Motor neuron (in vitro differentiated cells): ENCODE results near the gene WNT2. TPM values are rescaled to one million over a fixed set of nuclear protein-coding genes. Genes with fewer than 3 reads are reported as not detected.

ENCODE experiments used
- ATAC-seq, 8 experiments: fragments of 200-7000 bp; cut with Tn5 transposase; replicated peaks in 6 of 8; 2 replicates each; pipeline ENCODE4 v1.8.0; 2021; ENCODE audit warnings: mild to moderate bottlenecking in 8 of 8, moderate library complexity in 8 of 8
- H3K27ac ChIP-seq, 2 donors: fragments of 250-450 bp; sonication (Bioruptor Pico); 2 replicates each; pipeline ENCODE4 v1.9.0; 2021; ENCODE audit warnings: antibody characterized with exemption in 2 of 2, mild to moderate bottlenecking in 2 of 2, moderate library complexity in 1 of 2
- H3K4me1 ChIP-seq, 2 donors: fragments of 250-450 bp; sonication (Bioruptor Pico); replicated peaks in 1 of 2; 2 replicates each; pipeline ENCODE4 v1.6.1; 2021; ENCODE audit warnings: antibody characterized with exemption in 2 of 2, mild to moderate bottlenecking in 2 of 2, moderate library complexity in 1 of 2
- H3K4me3 ChIP-seq, 5 donors: fragments of 250-450 bp; sonication (Bioruptor Pico); 2 replicates each; pipeline ENCODE4 v1.9.0; 2021; ENCODE audit warnings: antibody characterized with exemption in 5 of 5, mild to moderate bottlenecking in 5 of 5, moderate library complexity in 4 of 5
- WGBS, 10 experiments: fragments of 450-650 bp; shearing (Covaris generic); methylation state at CpG; one replicate each; pipeline ENCODE4 v1.0.0; 2022; 5-methylcytosine and 5-hydroxymethylcytosine counted together
- in situ Hi-C, 9 experiments: fragments of 400-800 bp; cut with MboI; loops; one replicate each; pipeline ENCODE4 v1.15.0; 2021; ENCODE audit warnings: low sequenced_read_pairs in 9 of 9, low pct_unique_long_range_greater_than_20kb in 2 of 9; ENCODE audit not compliant: unreplicated experiment in 9 of 9
- total RNA-seq, 8 experiments: library from RNA; unstranded; fragments of 300-600 nt; gene quantifications; 2 replicates each; pipeline versions ENCODE4 v1.2.3 to v1.2.4, GENCODE V29; 2022

WNT2 gene
- total RNA-seq, 8 experiments from 2014 or later = 0.50 to 1.1 (median 0.63) TPM; not detected in 3

DNA sequence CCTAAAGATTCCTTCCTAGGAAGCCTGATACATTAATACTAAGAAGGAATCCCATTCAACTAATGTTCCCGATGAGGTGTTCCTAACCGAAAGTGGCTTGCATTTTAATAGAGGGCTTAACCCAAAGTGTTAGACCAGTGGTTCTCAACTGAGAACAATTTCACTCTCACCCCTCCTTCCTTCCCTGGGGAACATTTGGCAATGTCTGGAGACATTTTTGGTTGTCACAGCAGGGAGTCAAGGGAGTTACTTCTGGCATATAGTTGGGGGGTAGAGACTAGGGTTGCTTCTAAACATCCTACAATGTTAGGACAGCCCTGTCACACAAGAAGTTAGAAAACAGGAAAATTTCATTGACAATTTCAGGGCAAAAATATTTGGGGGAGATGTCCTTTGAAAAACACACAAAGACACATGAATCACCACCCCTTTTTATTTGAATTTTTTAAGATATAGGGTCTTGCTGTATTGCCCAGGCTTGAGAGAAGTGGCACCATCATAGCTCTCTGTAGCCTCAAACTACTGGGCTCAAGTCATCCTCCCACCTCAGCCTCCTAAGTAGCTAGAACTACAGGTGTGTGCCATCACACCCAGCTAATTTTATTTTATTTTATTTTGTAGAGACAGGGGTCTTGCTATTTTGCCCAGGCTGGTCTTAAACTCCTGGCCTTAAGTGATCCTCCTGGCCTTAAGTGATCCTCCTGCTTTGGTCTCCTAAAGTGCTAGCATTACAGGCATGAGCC is 50.7 kb downstream of the WNT2 start:
- WGBS, 10 experiments = 83 to 100% (median 96%) methylated on average over 1 to 2 of the region's 2 CpGs; no CpG with 5 or more reads in 4 of the 10 experiments
- Histone ChIP-seq H3K27ac (no peak overlapping the region), H3K4me1 (no peaks in the 10 kb centered on the region), H3K4me3 (no peak overlapping the region)
- in situ Hi-C loops = no loop called here
- ATAC-seq = no peak

DNA sequence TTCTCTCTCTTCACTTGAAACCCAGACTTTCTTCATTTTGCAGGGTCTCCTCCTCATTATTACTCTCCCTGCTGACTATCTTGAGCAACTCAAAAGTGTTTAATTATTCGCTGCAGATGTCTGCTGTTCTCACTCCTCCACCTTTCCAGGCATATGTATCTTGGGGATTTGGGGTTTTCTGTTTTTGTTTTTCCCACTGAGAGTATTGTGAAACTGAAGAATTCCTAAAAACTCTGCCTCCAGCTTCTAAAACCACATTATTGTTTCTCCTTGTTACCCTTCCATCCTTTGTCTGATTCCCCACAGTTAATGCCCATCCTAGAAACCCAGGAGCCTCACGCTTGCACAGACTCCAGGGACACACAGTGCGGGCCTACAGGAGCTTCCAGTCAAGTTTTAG is 51.3 kb downstream of the WNT2 start:
- ATAC-seq = no peak

DNA sequence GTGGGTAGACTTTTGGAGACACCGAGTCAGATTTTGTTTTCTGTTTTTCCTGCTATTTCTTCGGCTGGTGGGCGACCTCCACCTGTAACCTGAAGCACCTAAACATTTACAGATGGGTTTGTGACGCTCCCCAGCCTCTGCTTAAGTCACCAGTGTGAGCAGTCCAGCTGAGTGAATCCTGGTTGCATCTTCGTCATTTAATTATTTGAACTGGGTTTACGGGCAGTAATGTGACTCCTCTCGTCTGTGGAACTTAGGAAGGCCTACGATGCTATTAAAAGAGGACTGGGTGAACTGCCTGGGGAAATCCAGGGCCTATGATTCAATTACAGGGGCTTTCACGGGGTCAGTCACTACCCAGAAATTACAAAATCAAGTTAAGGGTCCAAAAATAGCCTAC is 52.5 kb downstream of the WNT2 start:
- Histone ChIP-seq H3K4me3 (no peak overlapping the region), H3K27ac (no peak overlapping the region), H3K4me1 (no peaks in the 10 kb centered on the region)
- ATAC-seq = no peak
- in situ Hi-C loops = no loop called here
- WGBS, 10 experiments = 41 to 100% (median 77%) methylated on average over 1 to 9 of the region's 9 CpGs; no CpG with 5 or more reads in 1 of the 10 experiments

More for the DNA sequence above, 51.3 kb downstream of the WNT2 start:
- no peak overlapping the region for H3K4me3 ChIP-seq
- WGBS, 10 experiments = 75 to 100% (median 93%) methylated on average over 1 to 3 of the region's 3 CpGs; no CpG with 5 or more reads in 1 of the 10 experiments
- no peak overlapping the region for H3K27ac ChIP-seq
- in situ Hi-C loops = no loop called here
- H3K4me1 ChIP-seq = no peaks in the 10 kb centered on the region

DNA sequence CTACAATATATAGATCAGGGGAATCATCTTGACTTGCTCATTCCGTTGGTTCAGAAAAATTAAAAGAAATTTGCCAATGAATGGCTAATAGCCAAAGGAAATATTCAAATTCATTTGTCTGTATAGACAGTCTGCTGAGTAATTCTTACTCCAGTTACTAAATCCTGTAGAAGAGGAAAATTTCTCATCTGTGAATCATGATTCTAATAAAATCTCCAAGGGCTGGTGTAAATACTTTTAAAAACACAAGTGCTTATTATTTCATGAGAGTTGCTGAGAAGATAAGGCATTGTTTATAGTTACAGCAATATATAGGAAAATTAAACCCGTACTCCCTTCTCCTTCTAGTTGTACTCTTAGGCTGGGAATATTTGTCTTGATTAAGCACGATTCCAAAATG is 53.0 kb downstream of the WNT2 start:
- in situ Hi-C loops = no loop called here
- 19 to 100% (median 76%) methylated on average over 1 to 3 of the region's 3 CpGs; no CpG with 5 or more reads in 2 of the 10 experiments for WGBS, 10 experiments
- H3K4me1 ChIP-seq = no peaks in the 10 kb centered on the region
- H3K4me3 ChIP-seq = no peak overlapping the region
- ATAC-seq = peak in 3 of 8 experiments; percentile 31 to 57 (median 34)
- no peak overlapping the region for H3K27ac ChIP-seq

DNA sequence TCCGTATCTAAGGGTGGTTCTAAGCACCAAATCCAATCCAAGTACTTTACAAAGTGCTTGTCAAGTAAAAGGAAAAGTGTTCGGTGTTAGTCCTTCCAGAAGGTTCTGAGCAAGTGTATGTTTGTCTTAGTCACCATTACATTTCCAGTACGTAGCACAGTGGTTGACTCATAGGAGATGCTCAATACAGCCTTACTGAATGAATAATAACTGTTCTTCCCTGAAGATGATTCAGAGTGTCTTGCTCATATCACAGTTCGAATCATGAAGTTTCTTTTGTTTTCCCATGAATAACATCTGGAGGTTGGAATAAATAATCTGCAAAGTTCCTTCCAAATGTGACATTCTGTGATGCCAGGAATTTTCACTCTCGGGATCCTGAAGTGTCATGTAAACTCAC is 53.4 kb downstream of the WNT2 start:
- Histone ChIP-seq H3K27ac (no peak overlapping the region), H3K4me3 (no peak overlapping the region), H3K4me1 (no peaks in the 10 kb centered on the region)
- WGBS, 10 experiments = 0 to 100% (median 75%) methylated on average over 2 to 5 of the region's 5 CpGs; no CpG with 5 or more reads in 1 of the 10 experiments
- in situ Hi-C loops = no loop called here
- ATAC-seq = peak in 6 of 8 experiments; percentile 61 to 100 (median 79)

DNA sequence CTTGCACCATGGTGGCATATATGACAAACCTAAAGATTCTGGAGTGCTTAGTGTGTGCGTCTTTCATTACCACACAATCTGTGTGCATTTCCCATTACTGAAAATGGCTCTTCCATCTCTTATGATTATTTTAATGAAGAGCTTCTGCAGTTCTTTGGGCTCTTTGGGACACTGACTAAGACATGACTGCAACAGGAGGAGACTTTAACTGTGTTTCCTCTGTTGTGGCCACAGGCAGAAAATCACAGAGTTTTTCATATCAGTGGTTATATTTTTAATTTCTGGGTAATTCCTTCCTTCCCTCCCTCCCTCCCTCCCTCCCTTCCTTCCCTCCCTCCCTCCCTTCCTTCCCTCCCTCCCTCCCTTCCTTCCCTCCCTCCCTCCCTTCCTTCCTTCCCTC is 58.1 kb downstream of the WNT2 start:
- Histone ChIP-seq H3K4me3 (no peak overlapping the region), H3K27ac (no peak overlapping the region), H3K4me1 (no peaks in the 10 kb centered on the region)
- in situ Hi-C loops = no loop called here
- WGBS, 10 experiments = 20 to 43% (median 39%) methylated on average over 1 of the region's 1 CpG; no CpG with 5 or more reads in 6 of the 10 experiments
- no peak for ATAC-seq

DNA sequence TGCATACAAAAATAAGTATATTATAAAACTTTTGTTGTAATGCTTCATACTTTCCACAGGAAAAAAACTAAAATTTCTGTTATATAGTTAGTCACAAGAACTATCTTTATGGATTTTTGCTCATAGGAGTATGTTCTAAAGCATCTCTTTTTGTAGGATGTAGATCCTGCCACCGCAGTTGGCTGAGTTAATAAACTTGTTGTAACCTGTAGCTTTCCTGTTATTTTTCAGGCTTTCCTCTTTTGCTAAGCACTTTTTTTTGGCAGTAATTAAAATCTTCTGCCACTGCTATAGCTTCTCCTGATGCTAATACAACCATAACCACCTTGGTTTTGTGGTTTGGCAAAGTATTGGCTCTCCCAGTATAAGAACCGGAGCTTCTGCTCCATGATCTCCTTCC is 60.3 kb downstream of the WNT2 start:
- WGBS, 10 experiments = 80 to 100% (median 100%) methylated on average over 1 to 2 of the region's 2 CpGs; no CpG with 5 or more reads in 2 of the 10 experiments

DNA sequence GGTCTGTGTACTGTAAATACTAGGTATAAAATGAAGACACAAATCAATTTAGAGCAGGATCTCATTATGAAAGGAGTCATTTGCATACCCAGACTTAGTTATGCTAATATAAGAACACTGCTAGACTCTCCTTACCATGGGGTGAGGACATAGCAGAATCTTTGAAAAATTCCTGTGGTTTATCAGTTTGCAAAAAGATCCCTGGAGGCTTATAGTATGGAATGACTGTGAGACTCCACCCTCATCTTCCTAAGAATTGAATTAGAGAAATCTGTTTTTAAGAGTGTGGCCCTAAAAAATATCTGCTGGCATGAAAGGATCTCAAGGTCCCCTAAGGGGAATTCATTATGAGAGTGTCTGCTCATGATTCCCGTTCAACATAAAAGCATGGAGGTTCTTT is 63.2 kb downstream of the WNT2 start:
- in situ Hi-C loops = no loop called here
- Histone ChIP-seq H3K4me3 (no peak overlapping the region), H3K4me1 (no peaks in the 10 kb centered on the region), H3K27ac (no peak overlapping the region)
- WGBS, 10 experiments = 0 to 100% (median 17%) methylated on average over 1 of the region's 1 CpG; no CpG with 5 or more reads in 4 of the 10 experiments
- peak in 3 of 8 experiments; percentile 99 to 100 (median 99) for ATAC-seq

More for the DNA sequence above, 60.3 kb downstream of the WNT2 start:
- no peak overlapping the region for H3K4me3 ChIP-seq
- H3K4me1 ChIP-seq = no peaks in the 10 kb centered on the region
- H3K27ac ChIP-seq = no peak overlapping the region
- ATAC-seq = no peak
- in situ Hi-C loops = no loop called here

DNA sequence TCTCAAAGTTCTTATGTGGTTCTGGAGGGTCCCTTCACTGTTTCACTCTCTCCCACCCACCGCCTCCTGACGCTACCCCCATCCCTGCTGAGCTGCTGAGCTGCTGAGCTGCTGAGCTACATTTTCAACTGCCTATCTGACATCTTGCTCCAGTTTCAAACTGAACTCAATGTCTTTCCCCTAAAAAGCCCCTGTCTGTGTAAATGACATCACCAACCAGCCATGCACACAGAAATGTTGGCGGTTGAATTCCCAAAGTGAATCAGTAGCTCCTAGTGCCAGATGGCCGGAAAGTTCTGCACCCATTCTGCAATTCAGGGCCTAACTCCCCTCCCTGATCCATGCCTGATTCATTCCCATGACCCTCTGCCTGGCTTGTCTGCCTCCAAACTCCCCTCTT is 71.2 kb downstream of the WNT2 start:
- Histone ChIP-seq H3K4me1 (no peaks in the 10 kb centered on the region), H3K27ac (no peak overlapping the region), H3K4me3 (no peak overlapping the region)
- 43 to 100% (median 84%) methylated on average over 1 to 3 of the region's 4 CpGs; no CpG with 5 or more reads in 4 of the 10 experiments for WGBS, 10 experiments
- ATAC-seq = peak in 1 of 8 experiments; percentile 25
- in situ Hi-C loops = no loop called here

DNA sequence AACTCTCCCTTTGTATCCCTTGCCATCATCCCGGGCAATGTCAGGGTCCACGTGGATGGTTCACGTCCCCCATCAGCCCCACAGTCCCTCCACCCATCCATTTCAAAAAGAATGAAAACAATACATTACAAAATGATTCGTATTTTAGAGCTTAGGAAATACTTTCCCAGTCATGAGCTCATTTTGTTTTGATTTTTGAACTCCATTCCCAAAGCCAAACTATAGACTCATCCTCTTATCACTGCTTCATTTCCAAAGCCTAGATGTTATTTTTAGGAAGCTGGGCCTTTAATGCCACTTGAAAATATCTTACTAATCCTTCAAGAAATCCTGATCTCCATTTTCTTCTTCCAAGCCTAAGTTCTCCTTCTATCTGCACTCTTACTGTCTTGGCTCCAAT is 72.1 kb downstream of the WNT2 start:
- ATAC-seq = no peak
- in situ Hi-C loops = no loop called here
- 49 to 81% (median 61%) methylated on average over 1 to 4 of the region's 4 CpGs; no CpG with 5 or more reads in 1 of the 10 experiments for WGBS, 10 experiments
- H3K27ac ChIP-seq = no peak overlapping the region
- H3K4me1 ChIP-seq = no peaks in the 10 kb centered on the region
- no peak overlapping the region for H3K4me3 ChIP-seq

DNA sequence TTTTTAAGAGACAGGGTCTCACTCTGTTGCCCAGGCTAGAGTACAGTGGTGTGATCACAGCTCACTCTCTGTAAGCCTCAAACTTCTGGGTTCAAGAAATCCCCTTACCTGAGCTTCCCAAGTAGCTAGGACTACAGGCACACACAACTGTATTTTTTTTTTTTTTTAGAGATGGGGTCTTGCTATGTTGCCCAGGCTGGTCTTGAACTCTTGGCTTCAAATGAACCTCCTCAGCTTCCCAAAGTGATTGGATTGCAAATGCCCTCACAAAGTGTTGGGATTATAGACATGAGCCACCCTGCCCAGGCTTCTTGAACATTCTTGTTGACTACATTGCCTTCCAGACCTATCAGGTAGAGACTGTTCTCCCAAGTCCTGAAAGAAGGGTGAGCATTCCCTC is 72.6 kb downstream of the WNT2 start:
- Histone ChIP-seq H3K4me3 (no peak overlapping the region), H3K27ac (no peak overlapping the region), H3K4me1 (no peaks in the 10 kb centered on the region)
- no peak for ATAC-seq
- in situ Hi-C loops = no loop called here

DNA sequence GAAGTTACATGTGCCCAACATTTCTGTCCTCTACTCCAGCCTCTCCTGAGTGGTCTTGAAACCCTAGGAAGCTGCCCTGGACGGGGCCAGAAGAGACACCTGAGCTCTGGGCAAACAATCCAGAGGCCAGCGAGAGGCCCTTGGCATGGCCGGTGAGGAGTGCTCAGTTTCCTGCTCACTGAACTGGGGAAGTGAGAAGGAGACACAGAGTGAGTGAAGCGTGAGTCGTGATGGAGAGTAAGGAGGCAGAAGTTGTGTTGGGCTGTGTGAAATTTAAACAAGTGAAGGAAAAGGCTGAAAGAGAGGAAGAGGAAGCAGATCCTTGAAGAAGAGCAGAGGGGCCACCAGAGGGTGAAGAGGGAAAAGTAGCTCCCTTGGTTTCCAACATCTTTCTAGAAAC is 73.2 kb downstream of the WNT2 start:
- Histone ChIP-seq H3K4me3 (no peak overlapping the region), H3K27ac (no peak overlapping the region), H3K4me1 (no peaks in the 10 kb centered on the region)
- in situ Hi-C loops = no loop called here
- WGBS, 10 experiments = 73 to 98% (median 87%) methylated on average over 3 to 5 of the region's 5 CpGs; no CpG with 5 or more reads in 1 of the 10 experiments
- ATAC-seq = no peak

DNA sequence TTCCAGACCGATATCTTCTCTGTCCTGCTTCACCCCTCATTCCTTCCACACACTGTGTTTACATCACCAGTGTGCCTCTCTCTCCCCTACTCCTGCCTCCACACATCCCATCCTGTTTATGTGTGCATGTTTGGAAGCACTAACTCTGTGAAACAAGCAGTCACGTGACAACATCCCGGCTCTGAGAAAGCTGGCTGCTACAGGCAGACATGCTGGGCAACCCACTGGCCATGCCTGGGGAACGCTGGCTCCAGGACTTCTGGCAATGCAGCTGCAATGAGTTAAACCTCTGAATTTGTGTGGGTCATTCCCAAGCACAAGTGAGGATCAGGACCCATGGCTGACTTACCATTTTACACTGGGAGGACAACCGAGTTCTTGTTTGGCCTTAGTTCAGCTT is 74.0 kb downstream of the WNT2 start:
- Histone ChIP-seq H3K4me3 (no peak overlapping the region), H3K27ac (no peak overlapping the region), H3K4me1 (no peaks in the 10 kb centered on the region)
- in situ Hi-C loops = no loop called here
- no peak for ATAC-seq
- WGBS, 10 experiments = 50 to 100% (median 79%) methylated on average over 1 to 5 of the region's 5 CpGs; no CpG with 5 or more reads in 4 of the 10 experiments

DNA sequence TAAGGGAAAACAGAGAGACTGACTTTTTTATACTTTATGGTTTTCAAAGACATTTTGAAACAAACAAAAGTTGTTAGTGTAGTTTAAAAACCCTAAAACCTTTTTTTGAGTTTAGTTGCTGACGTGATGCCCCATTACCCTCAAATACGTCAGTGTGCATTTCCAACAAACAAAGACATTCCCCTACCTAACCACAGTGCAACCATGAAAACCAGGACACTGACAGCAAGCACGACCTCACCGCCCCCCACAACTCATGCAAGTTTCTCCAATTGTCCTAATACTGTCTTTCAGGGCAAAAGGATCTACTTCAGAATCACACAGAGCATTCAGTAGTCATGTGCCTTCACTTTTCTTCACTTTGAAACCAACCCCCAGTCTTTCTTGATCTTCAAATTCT is 75.0 kb downstream of the WNT2 start:
- 40 to 100% (median 80%) methylated on average over 1 to 4 of the region's 4 CpGs; no CpG with 5 or more reads in 1 of the 10 experiments for whole genome bisulfite sequencing, 10 experiments
- H3K4me3 ChIP-seq = no peak overlapping the region
- ATAC-seq = peak in 1 of 8 experiments; percentile 52
- in situ Hi-C loops = no loop called here
- no peak overlapping the region for H3K27ac ChIP-seq
- no peaks in the 10 kb centered on the region for H3K4me1 ChIP-seq
